ENCODE measurements around the gene COL18A1.

DNA sequence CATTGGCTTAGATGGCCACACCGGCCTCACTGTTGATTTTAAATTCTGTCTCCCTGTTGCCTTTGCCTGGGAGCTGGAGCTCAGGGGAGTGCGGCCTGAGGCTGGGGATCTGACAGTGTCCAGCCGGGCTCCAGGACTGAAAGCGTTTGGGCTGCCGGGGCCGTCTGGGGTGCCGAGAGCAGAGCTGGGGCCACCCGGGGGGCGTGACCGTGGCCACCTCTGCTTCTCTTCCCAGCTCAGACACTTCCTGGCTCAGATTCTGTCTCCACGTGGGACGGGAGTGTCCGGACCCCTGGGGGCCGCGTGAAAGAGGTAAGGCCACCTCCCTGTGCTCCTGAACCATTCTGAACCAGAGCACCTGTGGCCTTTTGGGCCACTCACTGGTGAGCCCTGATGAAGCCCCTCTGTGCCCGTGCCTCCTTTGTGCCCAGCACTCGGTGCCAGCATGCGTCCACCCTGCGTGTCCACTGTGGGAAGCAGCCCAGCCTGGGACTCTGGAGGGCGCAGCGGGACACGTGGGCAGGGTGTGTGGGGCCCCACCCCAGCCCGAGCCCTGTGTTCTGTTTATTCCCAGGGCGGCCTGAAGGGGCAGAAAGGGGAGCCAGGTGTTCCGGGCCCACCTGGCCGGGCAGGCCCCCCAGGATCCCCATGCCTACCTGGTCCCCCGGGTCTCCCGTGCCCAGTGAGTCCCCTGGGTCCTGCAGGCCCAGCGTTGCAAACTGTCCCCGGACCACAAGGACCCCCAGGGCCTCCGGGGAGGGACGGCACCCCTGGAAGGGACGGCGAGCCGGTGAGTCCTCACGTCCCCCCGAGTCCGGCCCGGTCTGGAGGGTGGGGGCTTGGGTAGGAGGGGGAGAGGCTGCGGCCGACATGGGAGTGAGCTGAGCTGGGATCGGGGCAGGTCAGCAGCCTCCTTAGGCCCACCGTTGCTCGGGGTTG is 72.5 kb downstream of the COL18A1 start:
- TF ChIP-seq, protein P1, sequence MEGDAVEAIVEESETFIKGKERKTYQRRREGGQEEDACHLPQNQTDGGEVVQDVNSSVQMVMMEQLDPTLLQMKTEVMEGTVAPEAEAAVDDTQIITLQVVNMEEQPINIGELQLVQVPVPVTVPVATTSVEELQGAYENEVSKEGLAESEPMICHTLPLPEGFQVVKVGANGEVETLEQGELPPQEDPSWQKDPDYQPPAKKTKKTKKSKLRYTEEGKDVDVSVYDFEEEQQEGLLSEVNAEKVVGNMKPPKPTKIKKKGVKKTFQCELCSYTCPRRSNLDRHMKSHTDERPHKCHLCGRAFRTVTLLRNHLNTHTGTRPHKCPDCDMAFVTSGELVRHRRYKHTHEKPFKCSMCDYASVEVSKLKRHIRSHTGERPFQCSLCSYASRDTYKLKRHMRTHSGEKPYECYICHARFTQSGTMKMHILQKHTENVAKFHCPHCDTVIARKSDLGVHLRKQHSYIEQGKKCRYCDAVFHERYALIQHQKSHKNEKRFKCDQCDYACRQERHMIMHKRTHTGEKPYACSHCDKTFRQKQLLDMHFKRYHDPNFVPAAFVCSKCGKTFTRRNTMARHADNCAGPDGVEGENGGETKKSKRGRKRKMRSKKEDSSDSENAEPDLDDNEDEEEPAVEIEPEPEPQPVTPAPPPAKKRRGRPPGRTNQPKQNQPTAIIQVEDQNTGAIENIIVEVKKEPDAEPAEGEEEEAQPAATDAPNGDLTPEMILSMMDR (IDR thresholded peaks at IDR 0.05; ENCODE audit: poor library complexity) = no peak
- TF ChIP-seq EZH2 (IDR thresholded peaks at IDR 0.05; ENCODE audit: borderline replicate concordance) (no peak), EZH2phosphoT487 (IDR thresholded peaks at IDR 0.05; ENCODE audit: low read depth, severe bottlenecking, unreplicated experiment) (no peak)

Measured in hepatocyte (in vitro differentiated cells).